ENCODE data around the gene NFKBIE. TPM values are rescaled to one million over a fixed set of nuclear protein-coding genes. Genes with fewer than 3 reads are reported as not detected.
A peak's percentile ranks its signal among the peaks of the same experiment; 100 is the strongest.

Gene NFKBIE
- total and polyA plus RNA-seq, 9 of the 15 experiments (the other 6 are each of a cell fraction or from before 2014, with no cell fraction given): 2.1 to 16.4 (median 11.7) TPM

- Histone ChIP-seq H3K27me3 (ENCODE audit: control insufficient read depth in 2 of 2, insufficient read depth in 2 of 2, low read length in 2 of 2) (peaks cover 46 to 53% of the 10 kb centered on the region in 2 experiments), H3K9ac (ENCODE audit: insufficient read depth in 1 of 2, low read depth in 2 of 2, low read length in 2 of 2) (no peak within 1 kb of the TSS), H3K4me3 (peak within 1 kb of the TSS; percentile 21; the same call in 1 of the 2 replicates), H3K79me2 (ENCODE audit: control insufficient read depth, insufficient read depth, low read length) (peaks cover 2% of the 10 kb centered on the region; the same call in 2 of the 3 replicates), H3K9me3 (replicated peaks; ENCODE audit: control insufficient read depth, insufficient read depth, low read depth, low read length) (no peaks in the 10 kb centered on the region), H3K36me3 (ENCODE audit: control insufficient read depth, insufficient read depth, low read length) (no peaks in the 10 kb centered on the region), H3K4me1 (replicated peaks in 1 of 2; ENCODE audit: control insufficient read depth in 2 of 2, insufficient read depth in 2 of 2, low read length in 2 of 2) (peaks cover 0 to 20% of the 10 kb centered on the region in 2 experiments; a peak in 2 of 5 replicates), H2AFZ (ENCODE audit: low read depth, low read length) (no peak within 1 kb of the TSS), H4K20me1 (replicated peaks; ENCODE audit: control insufficient read depth, insufficient read depth, low read length) (peaks cover 6% of the 10 kb centered on the region; the same call in 1 of the 2 replicates), H3K27ac (ENCODE audit: extremely low read depth, low read depth, low read length) (no peak within 1 kb of the TSS), H3K9me1 (ENCODE audit: control insufficient read depth, insufficient read depth, low read length) (no peaks in the 10 kb centered on the region), H3K4me2 (ENCODE audit: insufficient read depth, low read length) (no peak within 1 kb of the TSS; the same call in 1 of the 2 replicates)
- 15% methylated on average over 10 of the region's 29 CpGs for WGBS (ENCODE audit: insufficient coverage, low coverage, missing lambda C conversion rate)
- FAIRE-seq: no peak
- DNase-seq (ENCODE audit: extremely low read depth in 1 of 4, low spot score in 3 of 4): no peak
- in situ Hi-C loops (cut with MboI): loop anchor here (5.0 kb wide), 1 partner anchor 72 kb away; the partner anchor contains the start of gene SPATS1
- intact Hi-C loops (cut with micrococcal nuclease): loop anchor here (2.0 to 5.0 kb wide), 2 partner anchors 173 to 187 kb away; no protein-coding TSS in a partner anchor
- ChIA-PET CTCF (ENCODE audit: low intra/inter-chr PET ratio) (interaction anchor here (4.6 kb wide), 1 partner anchor 68 kb away, joined by 61 read pairs; no protein-coding TSS in a partner anchor), POLR2A (interaction anchor here (0.6 to 4.7 kb wide), 6 partner anchors 9 to 132 kb away, joined by 3 to 24 read pairs (median 3); partner anchors contain the start of gene HSP90AB1)
- ATAC-seq: no peak
- no peak for TF ChIP-seq CGGBP1 (CRISPR knock-in tag; IDR thresholded peaks at IDR 0.05)
- no peak for TF ChIP-seq RFX1 (IDR thresholded peaks at IDR 0.05)
- peak; percentile 62; the same call in 1 of the 2 replicates for TF ChIP-seq ZNF740 (CRISPR knock-in tag; IDR thresholded peaks at IDR 0.05)
- TF ChIP-seq ZNF740 (tag; IDR thresholded peaks at IDR 0.05): no peak
- 0 out of 2 replicates have a peak, but pooled peaks have one; percentile 80 for TF ChIP-seq EZH2 (IDR thresholded peaks at IDR 0.05; ENCODE audit: borderline replicate concordance, low read depth, low read length)
- TF ChIP-seq PML (IDR thresholded peaks at IDR 0.05; ENCODE audit: low read length): no peak
- TF ChIP-seq CBFA2T3 (IDR thresholded peaks at IDR 0.05): no peak
- no peak for TF ChIP-seq NR0B1 (IDR thresholded peaks at IDR 0.05; ENCODE audit: partially characterized antibody)
- TF ChIP-seq BRF1 (IDR thresholded peaks at IDR 0.05; ENCODE audit: borderline replicate concordance, extremely low read depth, insufficient read length): no peak
- no TSS peak for BruUV-seq (replicated peaks)
Observed at GRCh38 chr6:44269921-44270525, 4.7 kb upstream of the NFKBIE start, which contains the start of gene TMEM151B. TMEM151B (plus strand) TSS chr6:44270450; CDS start chr6:44270743, 293 bp downstream.
